ENCODE measurements around the gene CFAP298. TPM values are rescaled to one million over a fixed set of nuclear protein-coding genes. Genes with fewer than 3 reads are reported as not detected.

CFAP298 gene
- total RNA-seq, 1 donor from 2014 or later: 54.6 TPM

DNA sequence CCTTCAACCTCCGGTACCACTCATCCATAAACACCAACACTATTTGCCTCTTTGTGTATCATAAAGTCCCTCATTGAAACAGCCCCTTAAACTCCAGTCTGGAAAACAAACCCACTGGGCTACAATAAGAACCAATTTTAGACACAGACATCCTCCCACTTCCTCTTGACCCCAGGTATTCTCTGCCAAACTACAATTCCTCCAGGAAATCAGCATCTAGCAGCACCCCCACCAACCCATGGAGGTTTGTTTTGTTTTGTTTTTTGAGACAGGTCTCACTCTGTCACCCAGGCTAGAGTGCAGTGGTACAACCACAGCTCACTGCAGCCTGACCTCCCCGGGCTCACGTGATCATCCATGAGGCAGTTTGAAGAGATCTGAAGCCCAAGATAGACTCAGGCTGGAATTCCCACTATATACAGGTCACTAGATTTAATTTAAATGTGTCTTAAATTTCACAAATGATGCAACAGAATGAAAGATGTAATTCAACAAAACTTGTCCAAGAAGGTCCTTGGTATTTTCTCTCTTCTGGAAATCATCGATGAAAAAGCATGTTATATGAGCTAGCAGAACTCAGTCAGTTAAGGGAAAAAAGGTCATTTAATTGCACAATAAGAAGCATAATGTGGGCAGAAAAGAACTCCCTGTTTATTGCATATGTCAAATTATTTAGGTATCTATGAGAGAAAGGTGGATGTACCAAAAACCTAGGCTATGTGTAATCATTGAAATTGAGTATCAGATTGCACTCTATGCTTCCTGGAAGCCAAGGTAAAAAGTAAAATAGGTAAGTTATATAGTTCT lies 57.1 kb downstream of the CFAP298 start:
- intact Hi-C loops (cut with micrococcal nuclease): no loop called here
- Mint-ChIP-seq H3K4me1 (ENCODE audit: low read depth) (no peaks in the 10 kb centered on the region), H3K27ac (no peak overlapping the region), H3K9me3 (no peaks in the 10 kb centered on the region), H3K4me3 (no peak overlapping the region), H3K36me3 (ENCODE audit: low read depth) (no peaks in the 10 kb centered on the region), H3K27me3 (ENCODE audit: insufficient read depth) (peaks cover 4% of the 10 kb centered on the region)
- no peak for DNase-seq (ENCODE audit: low spot score)

DNA sequence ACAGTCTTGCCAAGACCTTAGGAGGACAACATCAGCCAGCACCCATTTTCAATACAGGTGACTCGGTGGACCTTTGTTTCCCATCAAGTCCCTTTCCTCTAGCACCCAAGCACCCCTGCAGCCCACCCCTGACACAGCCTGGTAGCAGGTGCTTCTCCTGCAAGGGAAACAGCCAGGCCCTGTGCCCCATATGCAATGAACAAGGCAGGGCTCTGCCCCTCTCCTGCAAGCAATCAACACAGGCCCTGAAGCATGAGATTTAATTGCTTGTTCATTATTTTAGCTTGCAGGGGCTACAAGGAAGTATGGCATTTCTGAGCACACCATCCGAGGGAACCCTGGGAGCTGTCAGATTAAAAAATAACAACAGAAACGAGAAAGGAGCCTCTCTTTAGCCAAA lies 62.3 kb downstream of the CFAP298 start:
- H3K4me1 Mint-ChIP-seq (ENCODE audit: low read depth): no peaks in the 10 kb centered on the region
- DNase-seq (ENCODE audit: low spot score): no peak
- no peak overlapping the region for H3K4me3 Mint-ChIP-seq
- intact Hi-C loops (cut with micrococcal nuclease): no loop called here
- H3K27ac Mint-ChIP-seq: no peak overlapping the region
- no peaks in the 10 kb centered on the region for H3K36me3 Mint-ChIP-seq (ENCODE audit: low read depth)
- H3K27me3 Mint-ChIP-seq (ENCODE audit: insufficient read depth): peaks cover 6% of the 10 kb centered on the region
- no peaks in the 10 kb centered on the region for H3K9me3 Mint-ChIP-seq

DNA sequence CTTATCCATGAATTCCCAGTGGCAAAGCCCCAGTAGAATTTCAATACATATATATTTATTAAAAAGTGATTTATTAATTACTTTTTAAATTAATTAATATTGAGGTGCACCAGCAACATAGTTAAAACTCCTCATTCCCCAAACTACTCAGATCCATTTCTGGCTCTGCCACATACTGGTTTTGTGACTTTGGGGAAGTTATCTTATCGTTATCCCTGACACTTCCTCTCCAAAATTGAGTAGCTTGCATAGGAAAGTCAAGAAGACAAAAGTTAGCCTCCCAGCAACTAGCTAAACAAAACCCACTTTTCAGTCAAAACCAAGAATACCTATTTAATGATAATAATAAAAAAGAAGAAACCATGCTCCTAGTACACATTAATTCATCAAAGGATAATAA lies 62.7 kb downstream of the CFAP298 start:
- H3K9me3 Mint-ChIP-seq: no peaks in the 10 kb centered on the region
- intact Hi-C loops (cut with micrococcal nuclease): no loop called here
- no peak overlapping the region for H3K27ac Mint-ChIP-seq
- H3K4me1 Mint-ChIP-seq (ENCODE audit: low read depth): no peaks in the 10 kb centered on the region
- H3K36me3 Mint-ChIP-seq (ENCODE audit: low read depth): no peaks in the 10 kb centered on the region
- H3K4me3 Mint-ChIP-seq: no peak overlapping the region
- H3K27me3 Mint-ChIP-seq (ENCODE audit: insufficient read depth): peaks cover 6% of the 10 kb centered on the region
- no peak for DNase-seq (ENCODE audit: low spot score)

Other genes starting within 250 kb of the CFAP298 start
- 42.1 and 42.8 TPM in 2 replicates for gene URB1, start 219.4 kb downstream of the CFAP298 start, total RNA-seq
- gene EVA1C, start 199.7 kb downstream of the CFAP298 start, total RNA-seq: 6.2 and 7.6 TPM in 2 replicates
- gene TCP10L, start 26.9 kb downstream of the CFAP298 start, total RNA-seq: 0.59 and 0.93 TPM in 2 replicates
- 13.1 and 13.7 TPM in 2 replicates for gene SYNJ1, start 115.6 kb upstream of the CFAP298 start, total RNA-seq
- gene PAXBP1, start 159.4 kb upstream of the CFAP298 start, total RNA-seq: 58.3 and 62.6 TPM in 2 replicates